ENCODE results near the gene MYO1E. TPM values are rescaled to one million over a fixed set of nuclear protein-coding genes. Genes with fewer than 3 reads are reported as not detected.

MYO1E gene
- total and polyA plus RNA-seq, 2 of the 4 experiments (the other 2 are of a cell fraction), result 13.4 to 37.3 TPM

- H3K27me3 ChIP-seq (ENCODE audit: control insufficient read depth, insufficient read depth, low read length), result no peaks in the 10 kb centered on the region
- H4K5ac ChIP-seq (ENCODE audit: low read depth, low read length), result no peak overlapping the region
- DNase-seq (peak; percentile 61), ATAC-seq (ENCODE audit: low read depth) (peak; percentile 59; the same call in 1 of the 2 replicates)
- dilution Hi-C loops (cut with HindIII; ENCODE audit: low sequenced_read_pairs, unreplicated experiment) (no loop called here), in situ Hi-C loops (cut with MboI; ENCODE audit: low sequenced_read_pairs) (no loop called here), intact Hi-C loops (cut with micrococcal nuclease) (no loop called here)
- H4K20me1 ChIP-seq (ENCODE audit: insufficient read depth, low read length), result peaks cover 3% of the 10 kb centered on the region
- no peak overlapping the region for H3K56ac ChIP-seq (ENCODE audit: extremely low read depth, insufficient read depth, low read length)
- H2AK9ac ChIP-seq (replicated peaks; ENCODE audit: low read depth, low read length, poor library complexity), result no peak overlapping the region
- H3K23ac ChIP-seq (ENCODE audit: low read depth, low read length), result no peak overlapping the region
- no peaks in the 10 kb centered on the region for H3K4me1 ChIP-seq (ENCODE audit: control insufficient read depth, insufficient read depth, low read length)
- no CpG with 5 or more reads among the region's 6 CpGs for WGBS, 2 experiments (ENCODE audit: extremely low coverage in 2 of 2, insufficient read length in 1 of 2)
- no peak overlapping the region for H2AFZ ChIP-seq (replicated peaks; ENCODE audit: low read length, poor library complexity)
- no peak overlapping the region for H3K4ac ChIP-seq (ENCODE audit: low read depth, low read length)
- H3K4me2 ChIP-seq (ENCODE audit: low read depth, low read length), result no peak overlapping the region
- no peak overlapping the region for H2BK120ac ChIP-seq (ENCODE audit: low read depth, low read length)
- peaks cover 60 to 63% of the 10 kb centered on the region in 2 experiments for H3K79me1 ChIP-seq (ENCODE audit: low read depth in 1 of 2, low read length in 2 of 2)
- H3K9me1 ChIP-seq (ENCODE audit: insufficient read depth, low read length), result peaks cover 7% of the 10 kb centered on the region
- H2AK5ac ChIP-seq (ENCODE audit: low read depth, low read length), result no peak overlapping the region
- no peak overlapping the region for H3K4me3 ChIP-seq (ENCODE audit: insufficient read depth, low read depth, low read length)
- H4K91ac ChIP-seq (ENCODE audit: insufficient read depth, low read depth, low read length), result no peak overlapping the region
- H3K36me3 ChIP-seq (ENCODE audit: control insufficient read depth, insufficient read depth, low read length), result no peaks in the 10 kb centered on the region
- H4K8ac ChIP-seq (ENCODE audit: low read depth in 2 of 2, low read length in 2 of 2), result no peak overlapping the region; a peak in 1 of 4 replicates
- H3K14ac ChIP-seq (replicated peaks; ENCODE audit: low read depth, low read length), result no peak overlapping the region; the same call in 1 of the 2 replicates
- H2BK15ac ChIP-seq (ENCODE audit: low read depth, low read length), result no peak overlapping the region
- H3K27ac ChIP-seq (ENCODE audit: insufficient read depth, low read length), result no peak overlapping the region
- no TSS peak for BruUV-seq (replicated peaks)
- H3K9ac ChIP-seq (ENCODE audit: low read depth, low read length), result no peak overlapping the region
- H2BK20ac ChIP-seq (ENCODE audit: low read depth, low read length), result no peak overlapping the region
- no peaks in the 10 kb centered on the region for H3K9me3 ChIP-seq (ENCODE audit: control insufficient read depth, insufficient read depth, low read length)
- CTCF ChIA-PET, result no interaction called here
- POLR2A ChIA-PET (ENCODE audit: unreplicated experiment), result no interaction called here
- H2BK5ac ChIP-seq (ENCODE audit: low read depth, low read length, poor library complexity, severe bottlenecking), result no peak overlapping the region
- no peak overlapping the region for H3K18ac ChIP-seq (ENCODE audit: low read depth, low read length)
- TF ChIP-seq FOS (IDR thresholded peaks at IDR 0.05; ENCODE audit: low read depth, low read length) (no peak), ELK1 (IDR thresholded peaks at IDR 0.05; ENCODE audit: borderline replicate concordance, low read depth, low read length) (no peak), CHD1 (IDR thresholded peaks at IDR 0.05; ENCODE audit: low read depth, low read length) (no peak), CEBPB (IDR thresholded peaks at IDR 0.05; ENCODE audit: low read depth, low read length) (no peak), MAZ (IDR thresholded peaks at IDR 0.05; ENCODE audit: borderline replicate concordance, low read depth, low read length) (no peak), RAD21 (IDR thresholded peaks at IDR 0.05; ENCODE audit: low read length) (no peak), RFX5 (IDR thresholded peaks at IDR 0.05; ENCODE audit: low read depth, low read length) (no peak), RCOR1 (IDR thresholded peaks at IDR 0.05; ENCODE audit: insufficient replicate concordance, low read length) (no peak)
Observed at GRCh38 chr15:59274126-59274970, 98.3 kb downstream of the MYO1E start.

Measured in IMR-90 (cell line).